Pons (tissue), 1 donor: ENCODE data around the gene BNC2.

Source experiments
- DNase-seq: peaks from one replicate; pipeline ENCODE4 v3.0.0-alpha.2; 2016; ENCODE audit warnings: low spot score

The BNC2 gene

GRCh38 chr9:16715404-16715803 is 155.1 kb downstream of the BNC2 start:
- no peak for DNase-seq

GRCh38 chr9:16712787-16713186 is 157.7 kb downstream of the BNC2 start:
- no peak for DNase-seq

GRCh38 chr9:16710888-16711287 is 159.6 kb downstream of the BNC2 start:
- no peak for DNase-seq

- no peak for DNase-seq
Measured at GRCh38 chr9:16709924-16710323, 160.5 kb downstream of the BNC2 start.

GRCh38 chr9:16708656-16709435 is 161.6 kb downstream of the BNC2 start:
- DNase-seq: no peak

GRCh38 chr9:16705111-16705604 is 165.3 kb downstream of the BNC2 start:
- peak; percentile 31 for DNase-seq

- DNase-seq: peak; percentile 9
Measured at GRCh38 chr9:16704116-16705110, 166.1 kb downstream of the BNC2 start.

GRCh38 chr9:16701347-16701746 is 169.1 kb downstream of the BNC2 start:
- DNase-seq: no peak

GRCh38 chr9:16693616-16694015 is 176.9 kb downstream of the BNC2 start:
- DNase-seq: no peak

- no peak for DNase-seq
Measured at GRCh38 chr9:16690628-16691027, 179.8 kb downstream of the BNC2 start.

- DNase-seq: no peak
Measured at GRCh38 chr9:16690205-16690604, 180.3 kb downstream of the BNC2 start.

- peak; percentile 20 for DNase-seq
Measured at GRCh38 chr9:16689351-16689938, 181.0 kb downstream of the BNC2 start.

GRCh38 chr9:16688814-16689213 is 181.7 kb downstream of the BNC2 start:
- no peak for DNase-seq

GRCh38 chr9:16687678-16688369 is 182.6 kb downstream of the BNC2 start:
- DNase-seq: no peak

- no peak for DNase-seq
Measured at GRCh38 chr9:16683326-16683725, 187.1 kb downstream of the BNC2 start.

GRCh38 chr9:16682273-16682672 is 188.2 kb downstream of the BNC2 start:
- DNase-seq: no peak

GRCh38 chr9:16681652-16681987 is 188.8 kb downstream of the BNC2 start:
- no peak for DNase-seq

- no peak for DNase-seq
Measured at GRCh38 chr9:16680975-16681651, 189.4 kb downstream of the BNC2 start.

- DNase-seq: no peak
Measured at GRCh38 chr9:16680541-16680940, 189.9 kb downstream of the BNC2 start.

GRCh38 chr9:16679327-16679821 is 191.1 kb downstream of the BNC2 start:
- DNase-seq: no peak

- no peak for DNase-seq
Measured at GRCh38 chr9:16676519-16676918, 194.0 kb downstream of the BNC2 start.
